ENCODE measurements around the gene HABP2. TPM values are rescaled to one million over a fixed set of nuclear protein-coding genes. Genes with fewer than 3 reads are reported as not detected.

The HABP2 gene
- total RNA-seq, 1 donor from 2014 or later = not detected

GRCh38 chr10:113585949-113586348 is 33.1 kb downstream of the HABP2 start:
- peak; percentile 33 for ATAC-seq
- intact Hi-C loops (cut with micrococcal nuclease) = no loop called here

GRCh38 chr10:113589201-113589770 is 36.4 kb downstream of the HABP2 start:
- DNase-seq (no peak), ATAC-seq (no peak)
- intact Hi-C loops (cut with micrococcal nuclease) = no loop called here

More at GRCh38 chr10:113585949-113586348, 33.1 kb downstream of the HABP2 start:
- DNase-seq = no peak

- intact Hi-C loops (cut with micrococcal nuclease) = no loop called here
- ATAC-seq (no peak), DNase-seq (no peak)
Observed at GRCh38 chr10:113590581-113590980, 37.7 kb downstream of the HABP2 start.

- ATAC-seq (no peak), DNase-seq (no peak)
- intact Hi-C loops (cut with micrococcal nuclease) = no loop called here
Observed at GRCh38 chr10:113592380-113592779, 39.5 kb downstream of the HABP2 start.

GRCh38 chr10:113594652-113595051 is 41.8 kb downstream of the HABP2 start:
- no peak for DNase-seq
- intact Hi-C loops (cut with micrococcal nuclease) = no loop called here
- no peak for ATAC-seq

- ATAC-seq = no peak
- DNase-seq = no peak
- intact Hi-C loops (cut with micrococcal nuclease) = no loop called here
Observed at GRCh38 chr10:113600569-113600968, 47.7 kb downstream of the HABP2 start.

GRCh38 chr10:113603057-113603777 is 50.4 kb downstream of the HABP2 start:
- DNase-seq (no peak), ATAC-seq (peak; percentile 51)

GRCh38 chr10:113604572-113604971 is 51.7 kb downstream of the HABP2 start:
- peak; percentile 50 for ATAC-seq
- DNase-seq = peak; percentile 61
- intact Hi-C loops (cut with micrococcal nuclease) = no loop called here

More at GRCh38 chr10:113603057-113603777, 50.4 kb downstream of the HABP2 start:
- intact Hi-C loops (cut with micrococcal nuclease) = no loop called here

GRCh38 chr10:113605268-113605978 is 52.6 kb downstream of the HABP2 start:
- DNase-seq (no peak), ATAC-seq (peak; percentile 36)
- intact Hi-C loops (cut with micrococcal nuclease) = no loop called here

GRCh38 chr10:113609704-113610108 is 56.9 kb downstream of the HABP2 start:
- DNase-seq (no peak), ATAC-seq (no peak)
- intact Hi-C loops (cut with micrococcal nuclease) = no loop called here

- ATAC-seq (peak; percentile 13), DNase-seq (no peak)
- intact Hi-C loops (cut with micrococcal nuclease) = no loop called here
Observed at GRCh38 chr10:113610631-113611601, 58.1 kb downstream of the HABP2 start.

GRCh38 chr10:113612154-113612553 is 59.3 kb downstream of the HABP2 start:
- intact Hi-C loops (cut with micrococcal nuclease) = no loop called here
- ATAC-seq (peak; percentile 77), DNase-seq (peak; percentile 70)

GRCh38 chr10:113613427-113613826 is 60.6 kb downstream of the HABP2 start:
- intact Hi-C loops (cut with micrococcal nuclease) = no loop called here
- DNase-seq = no peak
- no peak for ATAC-seq

GRCh38 chr10:113613977-113614690 is 61.3 kb downstream of the HABP2 start:
- ATAC-seq = no peak
- no peak for DNase-seq
- intact Hi-C loops (cut with micrococcal nuclease) = no loop called here

- ATAC-seq = no peak
- intact Hi-C loops (cut with micrococcal nuclease) = no loop called here
- no peak for DNase-seq
Observed at GRCh38 chr10:113616244-113617074, 63.6 kb downstream of the HABP2 start.

GRCh38 chr10:113617086-113617485 is 64.2 kb downstream of the HABP2 start:
- ATAC-seq = no peak
- DNase-seq = no peak
- intact Hi-C loops (cut with micrococcal nuclease) = no loop called here

GRCh38 chr10:113618338-113618737 is 65.5 kb downstream of the HABP2 start:
- peak; percentile 5 for ATAC-seq
- no peak for DNase-seq
- intact Hi-C loops (cut with micrococcal nuclease) = no loop called here

GRCh38 chr10:113619401-113619800 is 66.5 kb downstream of the HABP2 start:
- intact Hi-C loops (cut with micrococcal nuclease) = no loop called here
- no peak for DNase-seq
- ATAC-seq = no peak

Data from left ventricle myocardium superior (tissue), 1 donor.